DND-41 (cell line): ENCODE results near the gene AFF1.

Source experiments
- ATAC-seq: fragments of 200-7000 bp; cut with Tn5 transposase; 3 replicates; pipeline ENCODE4 v1.9.1; 2021; ENCODE audit warnings: low read depth; ENCODE audit not compliant: insufficient read depth
- DNase-seq: peaks from one replicate; pipeline ENCODE4 v3.0.0-alpha.2; 2020
- H2AFZ ChIP-seq: 2 replicates; pipeline ENCODE4 v1.6.0; 2012; ENCODE audit warnings: low read depth, low read length
- H3K27ac ChIP-seq: 2 replicates; pipeline ENCODE4 v1.5.1; 2012; ENCODE audit warnings: low read length, inconsistent platforms
- H3K27me3 ChIP-seq: fragments of 200-600 bp; sonication (generic); 2 replicates; pipeline ENCODE4 v1.6.0; 2012; ENCODE audit warnings: low read length, mild to moderate bottlenecking, inconsistent platforms; ENCODE audit not compliant: insufficient read depth, poor library complexity
- H3K36me3 ChIP-seq: 2 replicates; pipeline ENCODE4 v1.5.1; 2012; ENCODE audit warnings: low read length, inconsistent platforms; ENCODE audit not compliant: insufficient read depth
- H3K4me1 ChIP-seq: 2 replicates; pipeline ENCODE4 v1.5.1; 2012; ENCODE audit warnings: mild to moderate bottlenecking, low read length; ENCODE audit not compliant: insufficient read depth
- H3K4me2 ChIP-seq: 2 replicates; pipeline ENCODE4 v1.6.0; 2012; ENCODE audit warnings: mild to moderate bottlenecking, moderate library complexity, low read length, inconsistent platforms; ENCODE audit not compliant: insufficient read depth
- H3K4me3 ChIP-seq, 2 experiments: fragments of 200-600 bp in 1 of 2; shearing (Covaris generic) in 1 of 2; 2 replicates each; pipeline ENCODE4 v1.5.1; 2012 to 2016; ENCODE audit warnings: inconsistent platforms in 2 of 2, low read length in 2 of 2, mild to moderate bottlenecking in 2 of 2, low read depth in 1 of 2, moderate library complexity in 1 of 2
- H3K79me2 ChIP-seq: 2 replicates; pipeline ENCODE4 v1.6.0; 2012; ENCODE audit warnings: low read length, inconsistent platforms; ENCODE audit not compliant: insufficient read depth
- H3K9ac ChIP-seq: 2 replicates; pipeline ENCODE4 v1.6.0; 2012; ENCODE audit warnings: low read depth, mild to moderate bottlenecking, inconsistent platforms, low read length, moderate library complexity
- H3K9me3 ChIP-seq: 2 replicates; pipeline ENCODE4 v1.5.1; 2012; ENCODE audit warnings: low read length, moderate library complexity, mild to moderate bottlenecking, inconsistent platforms; ENCODE audit not compliant: insufficient read depth, severe bottlenecking
- H4K20me1 ChIP-seq: 2 replicates; pipeline ENCODE4 v1.6.0; 2012; ENCODE audit warnings: low read length; ENCODE audit not compliant: insufficient read depth
- CTCF ChIP-seq: IDR thresholded peaks from 2 replicates; pipeline ENCODE4 v1.5.1; 2012; ENCODE audit warnings: borderline replicate concordance, low read length, moderate library complexity, mild to moderate bottlenecking; ENCODE audit not compliant: poor library complexity, severe bottlenecking; ENCODE audit errors: extremely low read depth
- EZH2 ChIP-seq: IDR thresholded peaks from 3 replicates; pipeline ENCODE4 v1.6.1; 2012; ENCODE audit warnings: borderline replicate concordance, low read depth, mild to moderate bottlenecking, moderate library complexity, low read length, inconsistent platforms; ENCODE audit not compliant: severe bottlenecking

Gene AFF1

GRCh38 chr4:86909546-86910295 is 25.1 kb upstream of the AFF1 start:
- no peaks in the 10 kb centered on the region for H3K27me3 ChIP-seq
- DNase-seq: no peak
- H3K27ac ChIP-seq: no peak overlapping the region
- no peaks in the 10 kb centered on the region for H3K79me2 ChIP-seq
- H3K36me3 ChIP-seq: no peaks in the 10 kb centered on the region
- no peaks in the 10 kb centered on the region for H3K9me3 ChIP-seq
- H3K4me1 ChIP-seq: peaks cover 14% of the 10 kb centered on the region
- no peak overlapping the region for H2AFZ ChIP-seq
- no peak overlapping the region for H3K9ac ChIP-seq
- H3K4me3 ChIP-seq: no peak overlapping the region
- no peak for ATAC-seq
- no peaks in the 10 kb centered on the region for H4K20me1 ChIP-seq
- H3K4me2 ChIP-seq: no peak overlapping the region
- no peak for TF ChIP-seq CTCF
- TF ChIP-seq EZH2: no peak

- no peak overlapping the region for H3K27ac ChIP-seq
- no peak overlapping the region for H3K4me2 ChIP-seq
- DNase-seq: no peak
- no peaks in the 10 kb centered on the region for H3K27me3 ChIP-seq
- no peak for ATAC-seq
- H3K9ac ChIP-seq: no peak overlapping the region
- H3K4me1 ChIP-seq: peaks cover 14% of the 10 kb centered on the region
- TF ChIP-seq CTCF (peak; percentile 16), EZH2 (no peak)
- no peaks in the 10 kb centered on the region for H3K9me3 ChIP-seq
- no peak overlapping the region for H3K4me3 ChIP-seq
- no peaks in the 10 kb centered on the region for H4K20me1 ChIP-seq
- no peaks in the 10 kb centered on the region for H3K36me3 ChIP-seq
- no peak overlapping the region for H2AFZ ChIP-seq
- no peaks in the 10 kb centered on the region for H3K79me2 ChIP-seq
Observed at GRCh38 chr4:86910369-86910768, 24.4 kb upstream of the AFF1 start.

- H3K9me3 ChIP-seq: no peaks in the 10 kb centered on the region
- H4K20me1 ChIP-seq: no peaks in the 10 kb centered on the region
- H3K27me3 ChIP-seq: no peaks in the 10 kb centered on the region
- H3K9ac ChIP-seq: no peak overlapping the region
- no peaks in the 10 kb centered on the region for H3K79me2 ChIP-seq
- no peaks in the 10 kb centered on the region for H3K36me3 ChIP-seq
- H2AFZ ChIP-seq: no peak overlapping the region
- no peak overlapping the region for H3K4me2 ChIP-seq
- ATAC-seq: no peak
- H3K4me3 ChIP-seq: no peak overlapping the region
- peaks cover 14% of the 10 kb centered on the region for H3K4me1 ChIP-seq
- TF ChIP-seq CTCF (no peak), EZH2 (no peak)
- DNase-seq: no peak
- H3K27ac ChIP-seq: no peak overlapping the region
Observed at GRCh38 chr4:86910820-86911684, 23.8 kb upstream of the AFF1 start.
